D341Med (cell line): ENCODE measurements around the gene SHISA3.

ENCODE experiments used
- DNase-seq: peaks from one replicate; pipeline ENCODE4 v3.0.0; 2012; ENCODE audit warnings: low spot score

The SHISA3 gene

DNA sequence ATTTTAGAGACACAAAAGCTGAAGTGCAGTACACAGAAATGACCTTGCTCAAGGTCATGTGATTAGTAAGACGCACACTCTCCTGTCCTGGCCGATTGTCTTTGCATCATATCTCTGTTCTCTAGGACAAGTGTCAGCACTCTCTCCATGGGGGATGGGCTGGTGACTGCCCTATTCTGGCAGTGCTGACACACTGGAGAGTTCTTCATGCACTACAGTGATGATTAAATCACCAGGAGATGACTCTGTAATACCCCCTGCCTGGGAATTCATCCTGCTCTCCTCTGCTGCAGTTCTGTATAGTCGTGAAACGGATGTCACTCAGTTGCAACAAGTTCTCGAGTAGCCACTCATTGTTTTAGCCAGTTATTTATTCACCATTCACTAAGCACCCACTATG lies 5.3 kb upstream of the SHISA3 start:
- DNase-seq: no peak

DNA sequence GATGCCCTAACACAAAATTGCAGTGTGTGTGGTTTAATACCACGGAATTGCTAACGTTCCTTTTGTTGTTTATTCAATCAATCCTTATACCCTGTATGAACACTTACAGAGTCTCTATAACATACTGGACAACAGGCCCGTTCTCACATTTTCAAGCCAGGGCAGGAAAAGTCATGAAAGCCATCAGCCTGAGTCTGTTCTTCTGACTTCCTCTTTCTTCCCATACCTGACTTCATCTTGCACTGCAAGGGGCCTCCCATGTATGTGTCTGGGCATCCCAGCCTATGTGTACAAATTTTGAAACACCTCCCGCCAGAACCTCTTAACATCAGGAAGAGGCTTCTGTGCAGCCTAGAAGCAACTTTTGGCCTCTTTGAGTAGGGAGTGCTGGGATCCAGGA lies 4.9 kb upstream of the SHISA3 start:
- no peak for DNase-seq

DNA sequence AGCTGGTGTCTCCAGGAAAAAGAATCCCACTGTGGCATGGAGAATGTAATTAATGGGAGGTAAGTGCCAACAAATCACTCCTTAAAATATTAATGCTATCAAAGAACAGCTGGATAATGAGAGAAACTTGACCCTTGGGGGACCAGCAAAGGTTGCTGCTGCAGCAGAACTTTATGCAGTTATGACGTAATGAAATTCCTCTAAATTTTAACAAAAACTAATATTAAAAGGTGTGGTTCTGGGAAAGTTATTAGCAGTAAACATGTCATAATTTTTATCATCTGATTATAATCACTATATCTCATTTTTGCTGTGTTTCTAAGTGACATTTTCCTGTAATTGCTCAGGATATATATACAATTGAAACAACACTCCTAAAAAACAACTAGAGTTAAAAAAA lies 1.7 kb upstream of the SHISA3 start:
- no peak for DNase-seq

DNA sequence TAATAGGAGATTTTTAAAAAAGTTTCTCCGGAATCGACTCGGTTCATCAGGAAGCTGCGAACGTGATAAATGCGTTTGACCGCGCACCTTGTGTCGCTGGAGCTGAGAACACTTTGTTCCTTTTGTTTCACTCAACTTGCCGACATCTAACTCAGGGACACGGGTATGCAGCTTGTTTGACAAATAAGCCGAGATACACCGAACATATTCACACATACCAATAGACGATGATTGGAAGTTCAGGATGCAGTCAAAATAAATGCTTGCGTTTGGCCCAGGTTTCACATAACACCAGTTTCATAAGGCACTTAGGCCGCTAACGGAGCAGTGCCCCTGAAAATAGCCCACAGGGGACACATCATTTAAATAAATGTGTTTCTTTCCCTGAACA lies 932 bp upstream of the SHISA3 start:
- DNase-seq: no peak

DNA sequence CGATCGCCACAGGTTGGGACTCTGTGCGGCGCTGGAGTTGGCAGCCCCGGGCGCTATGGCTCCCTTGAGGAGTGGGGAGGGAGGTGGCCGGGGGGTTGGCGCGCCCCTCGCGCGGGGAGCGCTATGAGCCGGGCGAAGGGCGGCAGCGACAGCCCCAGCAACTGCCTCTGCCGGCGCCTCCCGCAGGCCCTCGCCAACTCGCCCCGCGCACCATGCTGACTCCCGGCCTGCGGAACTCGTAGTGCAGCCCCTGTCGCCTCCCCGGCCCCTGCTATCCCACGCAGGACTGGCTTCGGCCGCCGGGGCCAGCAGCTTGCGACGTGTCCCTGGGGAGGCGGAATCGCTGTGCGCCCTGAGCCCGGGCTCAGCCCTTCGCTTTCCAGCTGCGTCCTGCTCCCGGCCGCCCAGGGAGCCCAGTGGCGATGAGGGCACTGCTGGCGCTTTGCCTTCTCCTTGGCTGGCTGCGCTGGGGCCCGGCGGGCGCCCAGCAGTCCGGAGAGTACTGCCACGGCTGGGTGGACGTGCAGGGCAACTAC lies 415 bp downstream of the SHISA3 start:
- DNase-seq: peak; percentile 80

DNA sequence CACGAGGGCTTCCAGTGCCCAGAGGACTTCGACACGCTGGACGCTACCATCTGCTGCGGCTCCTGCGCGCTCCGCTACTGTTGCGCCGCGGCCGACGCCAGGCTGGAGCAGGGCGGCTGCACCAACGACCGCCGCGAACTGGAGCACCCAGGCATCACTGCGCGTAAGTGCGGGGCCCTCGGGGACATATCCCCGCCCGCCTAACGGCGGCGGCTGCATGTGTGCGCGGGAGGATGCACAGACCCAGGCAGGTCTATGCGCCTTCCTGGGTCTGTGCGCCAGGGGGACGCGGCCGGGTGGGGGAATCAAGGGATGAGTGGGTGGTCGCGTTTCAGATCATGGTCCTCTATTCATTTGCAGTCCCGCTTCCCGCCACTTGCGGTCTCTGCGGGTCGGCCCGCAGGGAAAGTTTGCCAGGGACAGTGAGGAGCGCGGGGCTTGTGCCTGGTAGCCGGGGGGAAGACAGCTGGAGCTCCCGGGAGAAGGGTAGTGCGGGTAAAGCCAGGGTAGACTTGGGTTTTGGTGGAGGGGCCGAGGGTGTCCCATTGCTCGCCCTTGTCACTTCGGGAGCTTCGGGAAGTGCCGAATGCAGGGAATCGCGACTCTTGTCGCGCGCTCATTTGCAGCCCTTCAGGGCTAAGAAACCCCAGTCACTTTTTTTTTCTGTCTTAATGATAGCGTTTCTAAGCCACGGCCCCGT lies 1.0 kb downstream of the SHISA3 start:
- peak; percentile 82 for DNase-seq

DNA sequence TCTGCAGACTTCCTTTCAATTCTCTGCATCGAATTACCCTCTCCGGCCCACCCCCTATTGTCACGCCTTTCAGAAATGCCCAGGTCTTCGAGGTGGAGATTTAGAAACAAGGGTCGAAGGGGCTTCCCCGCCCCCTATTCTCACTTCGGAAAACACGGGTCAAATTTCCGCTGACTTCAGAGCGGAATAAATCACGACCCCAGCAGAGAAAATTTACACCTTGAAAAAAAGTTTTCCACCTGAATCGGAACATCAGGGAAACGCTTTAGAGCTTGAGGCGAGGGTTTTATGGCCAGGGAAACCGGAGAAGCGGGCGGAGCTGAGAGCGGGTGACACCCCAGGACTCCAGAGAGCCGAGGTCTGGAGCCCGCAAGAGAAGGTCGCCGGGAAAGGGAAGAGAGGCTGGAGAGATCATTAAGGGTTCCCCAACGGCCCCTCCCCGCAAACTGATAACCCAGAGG lies 1.6 kb downstream of the SHISA3 start:
- no peak for DNase-seq

DNA sequence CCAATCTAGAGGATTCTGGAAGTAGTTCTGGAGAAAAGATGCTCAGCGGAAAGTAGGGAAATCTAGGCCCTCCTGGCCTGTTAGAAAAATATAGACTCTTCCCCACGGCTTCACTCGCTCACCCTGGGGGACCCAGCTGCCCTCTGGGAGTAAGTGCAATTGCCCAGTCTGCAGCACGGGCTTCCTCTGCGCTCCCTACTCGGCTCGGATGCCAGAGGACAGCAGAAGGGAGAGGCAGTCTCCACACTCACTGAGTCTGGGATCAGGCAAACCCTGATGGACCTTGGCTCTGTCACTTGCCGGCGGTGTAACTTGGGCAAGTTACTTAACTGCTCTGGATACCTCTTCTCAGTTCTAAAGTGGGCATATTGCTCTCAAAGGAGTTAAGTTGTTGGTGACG lies 2.1 kb downstream of the SHISA3 start:
- no peak for DNase-seq

DNA sequence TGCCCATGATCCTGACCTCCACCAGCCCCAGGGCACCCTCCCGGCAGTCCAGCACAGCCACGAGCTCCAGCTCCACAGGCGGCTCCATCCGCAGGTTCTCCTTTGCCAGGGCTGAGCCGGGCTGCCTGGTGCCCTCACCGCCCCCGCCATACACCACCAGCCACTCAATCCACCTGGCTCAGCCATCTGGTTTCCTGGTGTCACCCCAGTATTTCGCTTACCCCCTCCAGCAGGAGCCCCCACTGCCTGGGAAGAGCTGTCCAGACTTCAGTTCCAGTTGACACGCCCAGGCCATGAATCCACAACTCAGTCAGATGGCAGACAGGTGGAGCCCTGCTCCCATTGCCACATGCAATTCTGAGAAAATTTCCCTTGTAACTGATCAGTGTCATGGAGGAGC lies 3.9 kb downstream of the SHISA3 start:
- no peak for DNase-seq

DNA sequence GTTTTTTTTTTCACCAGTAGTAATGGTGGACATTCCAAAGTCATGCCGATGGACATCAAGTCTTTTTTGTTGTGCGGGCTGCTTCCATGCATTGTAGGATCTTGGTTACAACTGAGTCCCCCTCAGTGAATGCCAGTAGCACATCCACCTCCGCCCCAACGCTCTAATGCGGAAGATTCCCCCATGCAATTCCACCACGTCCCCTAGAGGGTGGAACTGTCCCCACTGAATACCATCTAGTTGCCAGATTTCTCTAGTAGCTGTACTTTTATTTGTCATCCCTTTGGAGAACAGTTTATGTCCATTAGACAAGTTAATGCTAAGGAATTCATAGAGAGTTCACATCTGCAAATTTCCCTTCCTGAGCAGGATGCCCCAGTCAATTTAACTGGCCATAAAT lies 6.7 kb downstream of the SHISA3 start:
- no peak for DNase-seq

DNA sequence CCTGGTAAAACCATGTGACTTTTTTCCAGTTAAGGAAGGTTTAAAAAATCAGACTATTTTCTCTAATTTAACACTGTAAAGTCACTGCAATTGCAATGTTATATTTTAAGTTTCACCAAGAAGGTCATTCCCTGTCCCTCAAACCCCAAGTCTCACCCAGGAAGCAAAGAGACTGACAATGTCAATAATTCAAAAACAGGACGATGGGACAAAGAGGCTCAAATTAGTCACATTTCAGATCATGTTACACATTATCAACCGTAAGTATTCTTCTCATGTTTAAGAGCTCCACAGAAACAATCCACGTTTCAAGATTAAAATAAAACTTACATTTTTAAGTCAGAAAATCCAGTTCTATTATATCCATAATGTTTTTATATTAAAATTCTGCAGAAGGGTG lies 13.2 kb downstream of the SHISA3 start:
- DNase-seq: no peak

DNA sequence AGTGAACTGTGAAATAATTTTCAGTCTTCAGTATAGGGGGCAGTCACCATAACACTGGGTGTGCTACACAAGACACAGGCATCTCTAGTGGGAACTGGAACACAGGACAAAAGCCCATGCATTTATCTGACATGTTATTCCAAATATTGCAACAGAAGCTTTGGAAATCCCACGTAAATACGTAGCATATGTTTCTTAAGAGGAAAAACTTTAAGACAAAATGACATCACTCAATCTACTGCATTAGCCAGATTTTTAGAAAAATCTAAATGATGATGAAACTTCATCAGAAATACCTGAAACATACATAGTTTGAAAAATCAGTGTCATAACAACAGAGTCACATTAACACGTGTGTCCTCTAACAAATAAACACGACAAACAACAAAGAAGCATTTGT lies 14.5 kb downstream of the SHISA3 start:
- no peak for DNase-seq

DNA sequence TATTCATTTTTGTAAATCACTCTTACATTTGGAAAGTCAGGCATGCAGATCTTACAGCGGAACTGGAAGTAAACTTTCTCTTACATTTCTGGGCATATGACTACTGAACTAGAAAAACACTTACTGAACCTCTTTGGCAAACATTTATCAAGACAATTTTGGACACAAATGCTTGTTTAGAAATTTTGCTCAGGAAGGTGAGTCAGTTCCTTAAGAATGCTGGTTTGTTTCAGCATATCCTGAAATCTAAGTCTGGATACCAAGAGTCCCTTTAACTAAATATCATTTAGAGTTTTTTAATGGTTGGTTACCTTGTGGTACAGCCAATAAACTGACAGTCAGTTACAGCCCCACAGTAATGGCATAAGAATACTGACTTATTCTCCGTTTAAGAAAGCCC lies 15.0 kb downstream of the SHISA3 start:
- DNase-seq: no peak

DNA sequence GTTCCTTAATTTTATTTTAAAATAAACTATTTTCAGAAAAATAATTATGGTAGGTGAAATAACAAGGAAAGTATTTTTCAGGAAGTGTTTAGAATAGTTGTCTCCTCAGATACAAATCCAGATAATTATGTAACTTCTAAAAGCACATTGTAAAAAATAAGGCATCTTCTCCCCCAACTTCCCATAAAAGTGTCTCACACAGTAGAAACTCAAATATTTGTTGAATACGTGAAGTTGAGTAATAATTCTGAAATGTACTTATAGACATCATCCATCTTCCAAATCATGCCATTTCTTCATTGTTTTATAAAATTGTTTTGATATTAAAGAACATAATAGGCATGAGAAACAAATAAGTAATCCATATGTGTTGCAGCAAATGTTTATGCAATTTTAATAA lies 18.0 kb downstream of the SHISA3 start:
- no peak for DNase-seq

DNA sequence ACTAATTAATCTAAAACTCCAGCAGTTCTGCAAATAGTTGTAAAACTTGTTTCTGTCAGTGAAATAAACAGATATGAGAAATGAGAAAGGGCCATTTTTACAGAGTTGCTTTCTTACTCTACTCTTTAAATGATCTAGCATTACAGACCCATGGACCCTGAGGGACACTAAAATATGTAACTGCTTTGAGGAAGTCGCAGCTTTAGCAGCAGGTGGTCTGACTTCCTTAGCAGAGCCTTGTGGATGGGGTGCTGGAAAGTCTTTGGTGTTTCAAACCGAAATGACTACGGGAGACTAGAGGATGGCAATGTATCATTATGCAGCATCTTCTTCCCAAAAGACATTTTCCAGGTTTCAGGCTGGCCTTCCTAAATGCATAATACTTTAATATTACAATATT lies 18.7 kb downstream of the SHISA3 start:
- no peak for DNase-seq

DNA sequence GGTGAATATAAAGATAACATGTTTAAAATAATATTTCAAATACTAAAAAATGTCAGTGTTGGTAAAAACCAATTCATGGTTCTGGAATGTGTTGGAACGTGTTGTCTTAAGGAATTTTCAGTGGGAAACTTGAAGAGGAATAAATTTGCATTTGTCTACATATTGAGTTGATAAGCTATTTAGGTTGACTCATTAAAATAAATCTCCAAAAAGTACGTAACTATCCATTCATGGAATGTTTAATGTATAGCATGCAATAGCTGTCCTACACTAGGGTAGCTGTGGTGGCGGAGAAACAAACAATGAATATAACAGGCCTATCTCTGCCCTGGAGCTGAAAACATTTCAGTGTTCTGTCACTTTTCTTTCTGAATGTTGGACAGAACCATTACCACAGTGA lies 20.3 kb downstream of the SHISA3 start:
- no peak for DNase-seq

DNA sequence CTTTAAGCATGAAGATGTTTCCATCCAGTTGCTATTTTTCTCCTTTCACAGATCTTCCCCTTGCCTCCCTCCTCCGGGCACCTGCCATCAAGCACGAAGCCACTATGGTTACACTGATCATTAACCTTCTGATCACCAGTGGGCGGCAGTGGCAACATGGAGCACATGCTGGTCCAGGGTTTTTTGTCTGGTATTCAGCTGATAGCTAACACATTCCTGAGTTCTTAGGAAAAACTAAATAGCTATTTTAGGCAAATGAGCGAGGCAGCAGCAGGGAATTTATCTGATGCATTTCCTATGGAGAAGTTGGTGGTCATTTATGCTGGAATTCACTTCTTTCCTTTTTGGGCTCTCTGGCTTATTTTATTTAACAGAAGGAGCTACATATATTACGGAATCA lies 22.9 kb downstream of the SHISA3 start:
- no peak for DNase-seq

DNA sequence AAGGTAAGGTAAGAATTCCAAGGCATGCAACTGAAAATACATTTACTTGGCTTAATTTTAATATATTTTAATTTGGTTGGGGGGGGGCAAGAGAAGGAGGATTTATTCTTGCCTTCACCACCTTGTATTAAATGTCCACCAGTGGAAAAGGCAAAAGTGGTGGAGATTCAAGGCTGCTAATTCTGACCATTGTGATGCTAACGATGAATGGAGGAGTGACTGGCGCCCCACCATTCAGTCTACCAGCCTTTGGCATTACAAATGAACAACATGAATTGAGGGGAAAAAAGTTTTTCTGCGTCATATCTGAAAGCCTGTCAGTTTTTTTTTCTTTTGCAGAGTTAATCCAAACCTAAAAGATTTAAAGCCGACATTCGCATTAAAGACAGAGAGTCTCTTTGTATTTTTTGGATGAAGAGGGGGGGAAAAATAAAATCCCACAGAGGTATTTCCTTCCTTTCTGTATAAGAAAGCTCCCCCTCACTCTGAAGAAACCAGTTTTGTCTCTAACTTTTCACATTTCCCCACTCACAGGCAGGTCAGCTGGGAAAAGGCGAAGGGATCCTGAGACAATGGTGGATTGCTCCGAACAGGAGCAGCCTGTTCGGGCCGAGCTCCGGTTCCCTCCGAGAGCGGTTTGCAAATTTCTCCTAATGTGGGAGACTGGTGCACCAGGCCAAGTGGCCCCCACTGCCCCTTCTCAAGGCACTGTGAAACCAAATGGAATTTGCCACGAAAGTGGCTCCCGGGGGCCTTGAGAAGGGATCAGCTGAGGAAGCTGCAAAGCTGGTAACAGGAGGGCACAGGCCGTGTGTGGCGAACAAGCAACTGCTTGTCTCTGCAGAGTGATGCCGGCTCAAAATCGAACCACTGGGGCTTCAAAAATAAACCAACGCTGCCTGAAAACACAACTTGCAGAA lies 28.1 kb downstream of the SHISA3 start:
- no peak for DNase-seq

DNA sequence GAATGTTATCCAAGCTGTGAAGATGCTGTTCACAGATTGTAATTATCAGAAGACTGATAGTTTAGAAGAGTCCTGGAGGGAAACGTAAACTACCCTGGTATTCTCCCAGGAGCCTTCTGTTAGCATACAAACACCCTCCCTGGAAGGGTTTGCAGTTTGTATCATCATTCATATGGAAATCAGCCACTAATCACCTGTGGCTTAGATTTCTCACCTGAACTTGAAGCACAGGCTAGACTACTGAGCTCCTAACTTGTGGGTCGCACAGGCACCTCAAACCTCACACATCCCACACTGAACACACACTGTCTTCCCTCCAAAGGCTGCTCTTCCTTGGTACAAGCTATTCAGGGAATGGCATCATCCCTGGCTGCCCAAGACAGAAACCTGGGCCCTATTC lies 30.7 kb downstream of the SHISA3 start:
- DNase-seq: no peak

DNA sequence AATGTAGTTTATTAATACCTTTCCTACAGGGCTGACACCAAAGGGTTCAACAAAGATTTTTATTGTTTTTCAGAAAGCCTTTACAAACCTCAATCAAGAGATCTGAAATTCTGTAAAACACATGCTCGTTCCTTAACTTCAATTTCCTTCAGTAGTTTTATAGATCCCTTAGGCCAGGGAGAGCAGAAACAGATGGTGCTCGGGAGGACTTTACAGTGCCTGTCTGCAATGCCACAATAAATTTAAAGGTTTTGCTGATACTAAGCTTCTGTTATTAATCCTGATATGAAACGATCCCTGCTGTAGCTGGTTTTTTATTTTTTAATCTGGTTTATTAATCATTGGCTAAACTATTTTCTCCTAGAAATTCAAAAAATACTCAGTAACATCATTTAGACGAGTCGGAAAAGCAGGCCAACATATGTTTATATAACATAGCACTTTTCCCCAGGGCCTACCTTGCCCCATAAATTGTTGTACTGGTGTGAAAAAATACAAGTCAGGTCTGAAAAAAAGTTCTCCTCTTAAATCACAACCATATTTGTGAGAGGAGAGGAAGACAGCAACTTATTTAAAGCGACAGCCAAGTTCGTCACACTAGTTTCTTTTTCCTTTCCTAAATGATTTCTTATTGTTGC lies 39.8 kb downstream of the SHISA3 start:
- no peak for DNase-seq

DNA sequence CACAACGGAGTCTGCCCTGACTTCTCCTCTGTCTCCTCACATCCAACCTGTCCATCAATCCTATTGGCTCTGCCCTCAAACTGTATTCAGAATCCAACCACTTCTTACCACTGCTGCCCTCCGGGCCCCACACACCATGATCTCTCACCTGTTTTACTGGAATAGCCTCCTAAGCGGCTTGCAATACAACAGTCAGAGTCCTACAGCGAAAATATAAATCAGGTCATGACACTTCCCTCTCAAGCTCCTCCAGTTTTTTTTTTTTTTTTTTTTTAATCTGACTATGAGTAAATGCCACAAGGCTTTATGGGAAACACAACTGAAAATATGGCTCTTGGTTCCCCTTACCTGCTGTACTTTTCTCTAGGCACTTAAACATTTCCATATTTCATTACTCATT lies 42.8 kb downstream of the SHISA3 start:
- DNase-seq: no peak

DNA sequence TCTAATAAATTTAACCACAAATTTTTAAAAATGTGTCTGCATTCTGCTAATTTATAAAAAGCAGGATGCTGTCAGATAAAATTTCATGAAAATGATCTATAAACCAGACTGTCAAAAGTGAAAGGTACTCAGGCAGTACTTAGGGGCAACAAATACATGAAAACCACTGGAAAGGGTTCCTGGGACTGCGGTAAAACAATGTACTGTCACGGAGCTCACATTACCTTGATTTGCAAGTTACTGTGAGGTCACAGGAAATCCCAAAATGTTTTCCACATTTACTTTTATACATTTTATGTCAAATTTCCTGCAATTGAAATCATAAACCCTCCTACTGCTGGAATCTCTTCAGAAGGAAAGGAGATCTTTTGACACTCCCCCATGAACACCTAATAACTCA lies 45.3 kb downstream of the SHISA3 start:
- DNase-seq: no peak

DNA sequence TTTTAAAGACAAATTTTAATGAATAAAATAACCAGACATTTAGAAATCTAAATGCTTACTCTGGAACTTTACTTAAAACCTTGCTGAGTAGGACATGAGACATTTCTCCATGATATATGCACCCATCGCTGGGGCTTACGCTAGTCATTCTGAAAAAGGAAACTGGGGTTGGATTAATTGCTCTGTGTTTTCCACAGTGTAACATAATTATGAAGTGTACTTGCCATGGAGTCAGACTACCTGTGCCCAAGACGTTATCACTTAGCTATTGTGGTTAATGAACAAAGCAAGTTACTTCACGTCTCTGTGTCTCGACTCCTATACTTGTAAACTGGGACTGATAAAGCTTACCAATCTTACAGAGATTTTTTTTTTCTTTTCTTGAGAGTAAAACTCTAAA lies 47.8 kb downstream of the SHISA3 start:
- DNase-seq: no peak
